Small intestine (tissue), 7 donors: Measurements from ENCODE around the gene CCDC144A. TPM values are rescaled to one million over a fixed set of nuclear protein-coding genes. Genes with fewer than 3 reads are reported as not detected.
A peak's percentile ranks its signal among the peaks of the same experiment; 100 is the strongest.
"Not testable (repeated sequence)": the region's sequence is repeated elsewhere in the genome, so short reads cannot be mapped to it uniquely, and the experiment has no call there.

ENCODE experiments used
- DNase-seq, 2 donors: peaks; one replicate each; pipeline versions ENCODE4 v3.0.0 to v3.0.0-alpha.2; 2013
- FAIRE-seq: peaks from 2 replicates; lab custom pipeline; 2012; peaks lifted over from hg19 to GRCh38; lab: Jason Lieb, UNC
- H3K27ac ChIP-seq, 3 donors: one replicate each; pipeline ENCODE4 v1.5.1; 2013; ENCODE audit warnings: low read length in 2 of 3, mild to moderate bottlenecking in 2 of 3, control low read depth in 1 of 3, inconsistent platforms in 1 of 3, low read depth in 1 of 3, moderate library complexity in 1 of 3
- H3K27me3 ChIP-seq, 3 donors: one replicate each; pipeline ENCODE4 v1.6.1; 2013; ENCODE audit warnings: low read length in 3 of 3, inconsistent platforms in 1 of 3; ENCODE audit not compliant: control insufficient read depth in 3 of 3, insufficient read depth in 3 of 3
- H3K36me3 ChIP-seq, 3 donors: one replicate each; pipeline ENCODE4 v1.6.1; 2013; ENCODE audit warnings: low read length in 3 of 3, inconsistent platforms in 1 of 3, low read depth in 1 of 3, mild to moderate bottlenecking in 1 of 3, moderate library complexity in 1 of 3; ENCODE audit not compliant: control insufficient read depth in 3 of 3, insufficient read depth in 2 of 3
- H3K4me1 ChIP-seq, 3 donors: one replicate each; pipeline ENCODE4 v1.6.1; 2013; ENCODE audit warnings: low read length in 2 of 3, inconsistent platforms in 1 of 3, low read depth in 1 of 3, mild to moderate bottlenecking in 1 of 3, moderate library complexity in 1 of 3; ENCODE audit not compliant: control insufficient read depth in 3 of 3, insufficient read depth in 2 of 3
- H3K4me3 ChIP-seq, 3 donors: one replicate each; pipeline ENCODE4 v1.5.1; 2013; ENCODE audit warnings: low read length in 3 of 3, control low read depth in 1 of 3, inconsistent platforms in 1 of 3, low read depth in 1 of 3, mild to moderate bottlenecking in 1 of 3, moderate library complexity in 1 of 3
- H3K9me3 ChIP-seq, 2 donors: one replicate each; pipeline ENCODE4 v1.6.1; 2013; ENCODE audit warnings: low read depth in 1 of 2, low read length in 1 of 2; ENCODE audit not compliant: control insufficient read depth in 2 of 2, insufficient read depth in 1 of 2
- WGBS, 3 donors: extraction: QIAGEN DNeasy Blood & Tissue Kit; methylation state at CpG; one replicate each; pipeline ENCODE4 v1.1.7; 2013; 5-methylcytosine and 5-hydroxymethylcytosine counted together
- polyA plus RNA-seq, 4 donors: library from polyadenylated mRNA; stranded (reverse) in 3 of 4; unstranded in 1 of 4; fragments of 200-250 nt in 3 of 4; fragments of 120-200 nt in 1 of 4; gene quantifications; one replicate each; pipeline versions ENCODE4 v1.2.1 to v1.2.3, GENCODE V29; 2013
- donor health status: healthy with polysubstance abuse.
- donor health status: control.
- donor health status: control.
- donor health status: Bipolar disorder and iron deficiency.
- donor health status: healthy.

The CCDC144A gene
- polyA plus RNA-seq, 4 donors = 0.34 to 0.73 TPM; not detected in 2

GRCh38 chr17:16818821-16819683 lies 129.0 kb downstream of the CCDC144A start:
- Histone ChIP-seq H3K27ac (no peak overlapping the region), H3K4me3 (no peak overlapping the region), H3K36me3 (no peaks in the 10 kb centered on the region), H3K4me1 (no peaks in the 10 kb centered on the region), H3K9me3 (no peaks in the 10 kb centered on the region), H3K27me3 (peaks cover 0 to 2% (median 0%) of the 10 kb centered on the region in 3 donors)
- FAIRE-seq (no peak), DNase-seq (peak in 1 of 2 donors; percentile 7)
- WGBS, 3 donors = 54 to 73% (median 60%) methylated on average over 22 to 23 of the region's 23 CpGs

- H3K27ac ChIP-seq = no peak overlapping the region
- DNase-seq (peak in 1 of 2 donors; percentile 20), FAIRE-seq (no peak)
- H3K36me3 ChIP-seq = no peaks in the 10 kb centered on the region
- no peaks in the 10 kb centered on the region for H3K27me3 ChIP-seq
- WGBS, 3 donors = 52 to 64% (median 56%) methylated on average over 7 of the region's 7 CpGs
- no peaks in the 10 kb centered on the region for H3K9me3 ChIP-seq
- no peak overlapping the region for H3K4me3 ChIP-seq
- no peaks in the 10 kb centered on the region for H3K4me1 ChIP-seq
These were observed 130.3 kb downstream of the CCDC144A start for GRCh38 chr17:16820161-16820877.

- no peaks in the 10 kb centered on the region for H3K27me3 ChIP-seq
- DNase-seq (no peak), FAIRE-seq (no peak)
- H3K4me1 ChIP-seq = no peaks in the 10 kb centered on the region
- no peaks in the 10 kb centered on the region for H3K36me3 ChIP-seq
- 49 to 78% (median 56%) methylated on average over 4 to 5 of the region's 7 CpGs for WGBS, 3 donors
- H3K4me3 ChIP-seq = no peak overlapping the region
- no peaks in the 10 kb centered on the region for H3K9me3 ChIP-seq
- H3K27ac ChIP-seq = no peak overlapping the region
These were observed 131.0 kb downstream of the CCDC144A start for GRCh38 chr17:16820979-16821543.

GRCh38 chr17:16822133-16822532 lies 132.1 kb downstream of the CCDC144A start:
- not testable (repeated sequence) for H3K4me1 ChIP-seq, H3K36me3 ChIP-seq, FAIRE-seq, H3K27ac ChIP-seq, H3K4me3 ChIP-seq, H3K9me3 ChIP-seq, H3K27me3 ChIP-seq, DNase-seq
- WGBS, 3 donors = 81 to 90% (median 82%) methylated on average over 6 to 14 of the region's 17 CpGs

- WGBS, 3 donors = 62 to 80% (median 80%) methylated on average over 1 to 4 of the region's 5 CpGs
- not testable (repeated sequence) for DNase-seq, H3K27ac ChIP-seq, H3K4me3 ChIP-seq, H3K27me3 ChIP-seq, H3K36me3 ChIP-seq, H3K9me3 ChIP-seq, H3K4me1 ChIP-seq, FAIRE-seq
These were observed 133.8 kb downstream of the CCDC144A start for GRCh38 chr17:16823768-16824406.

Other genes starting within 250 kb of the CCDC144A start
- 100 to 1,000 TPM in 1 of 4 donors, 10 to 100 TPM in 3; 30.5 to 130 (median 64.3) TPM for gene LRRC75A, start 198.0 kb upstream of the CCDC144A start, polyA plus RNA-seq
- gene ZNF287, start 121.0 kb upstream of the CCDC144A start, polyA plus RNA-seq = 1 to 10 TPM in 2 of 4 donors, under 1 TPM in 1, not detected in 1; 0.81 to 2.7 (median 2.2) TPM
- 1 to 10 TPM in 1 of 4 donors, under 1 TPM in 3; 0.45 to 4.9 (median 0.70) TPM for gene ZNF624, start 36.4 kb upstream of the CCDC144A start, polyA plus RNA-seq